COLO668 (cell line): ENCODE data around the gene VSTM2A.

Experiments used
- DNase-seq: peaks from one replicate; lab custom pipeline; 2025; ENCODE audit not compliant: unreplicated experiment; lab: John Stamatoyannopoulos, UW

Gene VSTM2A

DNA sequence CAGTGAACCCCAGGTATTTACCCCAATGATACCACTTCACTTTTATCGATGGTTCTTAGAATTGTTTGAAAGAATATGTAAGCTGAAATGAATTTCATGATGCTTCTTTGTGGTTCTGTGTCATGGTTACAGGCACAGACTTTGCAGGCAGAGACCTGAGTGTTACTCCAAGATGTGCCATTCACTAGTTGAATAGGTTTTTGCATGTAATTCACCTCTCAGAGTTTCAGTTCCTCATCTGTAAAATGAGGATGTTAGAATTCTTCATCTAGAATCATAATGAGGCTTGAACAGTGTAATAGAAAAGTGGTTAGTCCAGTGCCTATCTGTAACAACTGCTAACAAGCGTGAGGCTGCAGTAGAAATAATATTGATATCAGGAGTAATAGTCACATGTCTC is 54.6 kb downstream of the VSTM2A start:
- no peak for DNase-seq

DNA sequence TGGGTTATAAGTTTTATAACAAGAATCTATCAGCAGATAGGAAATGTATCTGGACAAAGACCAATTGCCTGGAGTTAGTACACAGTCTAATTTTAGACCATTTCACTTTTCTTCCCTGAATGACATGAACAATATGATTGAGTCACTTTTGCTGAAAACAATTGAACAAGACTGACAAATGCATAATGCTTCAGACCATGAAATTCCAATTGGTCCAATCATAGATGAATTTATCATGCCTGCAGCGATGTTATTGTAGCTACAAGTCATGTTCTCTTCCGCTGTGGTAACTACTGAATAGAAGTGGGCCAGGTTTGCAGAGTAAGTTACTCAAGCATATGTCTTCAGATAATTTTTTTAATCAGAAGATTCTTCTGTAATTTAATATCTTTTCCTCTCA is 73.4 kb downstream of the VSTM2A start:
- no peak for DNase-seq
